Nephron (organoid): ENCODE data around the gene ERCC8.

Experiments
- H3K27ac Mint-ChIP-seq, 3 experiments: 2 replicates each; pipeline ENCODE4 v1.8.0; 2020; ENCODE audit warnings: mixed read lengths in 3 of 3, mild to moderate bottlenecking in 2 of 3, moderate library complexity in 1 of 3
- H3K27me3 Mint-ChIP-seq: 2 replicates; pipeline ENCODE4 v1.8.0; 2021; ENCODE audit warnings: low read depth, mild to moderate bottlenecking, moderate library complexity, mixed read lengths
- H3K36me3 Mint-ChIP-seq: 2 replicates; pipeline ENCODE4 v1.8.0; 2020; ENCODE audit warnings: low read depth, mixed read lengths
- H3K4me1 Mint-ChIP-seq: 2 replicates; pipeline ENCODE4 v1.8.0; 2020; ENCODE audit warnings: mixed read lengths
- H3K4me3 Mint-ChIP-seq, 3 experiments: 2 replicates each; pipeline ENCODE4 v1.8.0; 2020; ENCODE audit warnings: mild to moderate bottlenecking in 3 of 3, mixed read lengths in 3 of 3, moderate library complexity in 2 of 3
- H3K9me3 Mint-ChIP-seq: 2 replicates; pipeline ENCODE4 v1.8.0; 2020; ENCODE audit warnings: mixed read lengths
- CTCF ChIP-seq, 3 experiments: fragments of 200-600 bp; sonication (generic); IDR thresholded peaks; one replicate each; pipeline ENCODE4 v1.5.0; 2021; ENCODE audit warnings: antibody characterized with exemption in 3 of 3; ENCODE audit not compliant: unreplicated experiment in 3 of 3

Gene ERCC8

GRCh38 chr5:60843386-60843935, 101.4 kb downstream of the ERCC8 start:
- Mint-ChIP-seq H3K27ac (peak overlapping the region in 1 of 3 experiments; percentile 9), H3K9me3 (no peaks in the 10 kb centered on the region), H3K4me3 (peak overlapping the region; percentile 79 to 87 (median 82)), H3K27me3 (peaks cover 65% of the 10 kb centered on the region), H3K4me1 (peaks cover 11% of the 10 kb centered on the region), H3K36me3 (no peaks in the 10 kb centered on the region)
- TF ChIP-seq CTCF (IDR thresholded peaks at IDR 0.05; ENCODE audit: unreplicated experiment in 3 of 3): no peak

- no peak for TF ChIP-seq CTCF (IDR thresholded peaks at IDR 0.05; ENCODE audit: unreplicated experiment in 3 of 3)
- Mint-ChIP-seq H3K36me3 (no peaks in the 10 kb centered on the region), H3K4me1 (peaks cover 11% of the 10 kb centered on the region), H3K9me3 (no peaks in the 10 kb centered on the region), H3K27me3 (peaks cover 70% of the 10 kb centered on the region), H3K27ac (peak overlapping the region in 1 of 3 experiments; percentile 9), H3K4me3 (peak overlapping the region; percentile 79 to 87 (median 82))
Measured at GRCh38 chr5:60842871-60843385, 101.9 kb downstream of the ERCC8 start.

GRCh38 chr5:60841361-60841760, 103.5 kb downstream of the ERCC8 start:
- Mint-ChIP-seq H3K27me3 (peaks cover 75% of the 10 kb centered on the region), H3K4me3 (peak overlapping the region in 1 of 3 experiments; percentile 64), H3K4me1 (peaks cover 11% of the 10 kb centered on the region), H3K9me3 (no peaks in the 10 kb centered on the region), H3K36me3 (no peaks in the 10 kb centered on the region), H3K27ac (no peak overlapping the region)
- no peak for TF ChIP-seq CTCF (IDR thresholded peaks at IDR 0.05; ENCODE audit: unreplicated experiment in 3 of 3)

GRCh38 chr5:60836131-60836530, 108.7 kb downstream of the ERCC8 start:
- H3K9me3 Mint-ChIP-seq: no peaks in the 10 kb centered on the region
- TF ChIP-seq CTCF (IDR thresholded peaks at IDR 0.05; ENCODE audit: unreplicated experiment in 3 of 3): no peak
- H3K27ac Mint-ChIP-seq: no peak overlapping the region
- peaks cover 34% of the 10 kb centered on the region for H3K27me3 Mint-ChIP-seq
- H3K36me3 Mint-ChIP-seq: no peaks in the 10 kb centered on the region
- H3K4me3 Mint-ChIP-seq: no peak overlapping the region
- no peaks in the 10 kb centered on the region for H3K4me1 Mint-ChIP-seq

GRCh38 chr5:60835554-60835953, 109.3 kb downstream of the ERCC8 start:
- peaks cover 31% of the 10 kb centered on the region for H3K27me3 Mint-ChIP-seq
- no peaks in the 10 kb centered on the region for H3K9me3 Mint-ChIP-seq
- H3K27ac Mint-ChIP-seq: no peak overlapping the region
- no peak overlapping the region for H3K4me3 Mint-ChIP-seq
- H3K36me3 Mint-ChIP-seq: no peaks in the 10 kb centered on the region
- no peaks in the 10 kb centered on the region for H3K4me1 Mint-ChIP-seq
- TF ChIP-seq CTCF (IDR thresholded peaks at IDR 0.05; ENCODE audit: unreplicated experiment in 3 of 3): no peak

- Mint-ChIP-seq H3K27me3 (peaks cover 19% of the 10 kb centered on the region), H3K4me3 (no peak overlapping the region), H3K36me3 (no peaks in the 10 kb centered on the region), H3K9me3 (no peaks in the 10 kb centered on the region), H3K27ac (no peak overlapping the region), H3K4me1 (no peaks in the 10 kb centered on the region)
- TF ChIP-seq CTCF (IDR thresholded peaks at IDR 0.05; ENCODE audit: unreplicated experiment in 3 of 3): no peak
Measured at GRCh38 chr5:60833520-60833919, 111.3 kb downstream of the ERCC8 start.
